NB4 (cell line): ENCODE data around the gene PGM1.

Source experiments
- DNase-seq: peaks from one replicate; pipeline ENCODE4 v3.0.0; 2010; ENCODE audit warnings: low read depth
- H3K4me3 ChIP-seq: one replicate; pipeline ENCODE4 v1.5.1; 2011; ENCODE audit warnings: mild to moderate bottlenecking, low read depth, low read length, moderate library complexity
- CTCF ChIP-seq: IDR thresholded peaks from one replicate; pipeline ENCODE4 v1.5.1; 2012; ENCODE audit warnings: low read depth, low read length
- MAX ChIP-seq: IDR thresholded peaks from 2 replicates; pipeline ENCODE4 v1.6.1; 2011; ENCODE audit warnings: low read depth, low read length
- MYC ChIP-seq: IDR thresholded peaks from 2 replicates; pipeline ENCODE4 v1.6.1; 2011; ENCODE audit warnings: low read depth, low read length
- POLR2A ChIP-seq: IDR thresholded peaks from 2 replicates; pipeline ENCODE4 v1.6.1; 2011; ENCODE audit warnings: mild to moderate bottlenecking; ENCODE audit not compliant: insufficient read length; ENCODE audit errors: extremely low read depth

Gene PGM1

GRCh38 chr1:63664742-63665141 lies 71.5 kb downstream of the PGM1 start:
- DNase-seq: no peak
- no peak for TF ChIP-seq MAX
- no peak for TF ChIP-seq MYC
- TF ChIP-seq CTCF: no peak
- no peak for TF ChIP-seq POLR2A
- no peak overlapping the region for H3K4me3 ChIP-seq

GRCh38 chr1:63665410-63665809 lies 72.2 kb downstream of the PGM1 start:
- H3K4me3 ChIP-seq: no peak overlapping the region
- DNase-seq: no peak
- TF ChIP-seq MYC: no peak
- TF ChIP-seq POLR2A: no peak
- TF ChIP-seq MAX: no peak
- TF ChIP-seq CTCF: no peak

GRCh38 chr1:63665824-63666223 lies 72.6 kb downstream of the PGM1 start:
- DNase-seq: no peak
- no peak overlapping the region for H3K4me3 ChIP-seq
- TF ChIP-seq MYC: no peak
- no peak for TF ChIP-seq CTCF
- no peak for TF ChIP-seq POLR2A
- no peak for TF ChIP-seq MAX

GRCh38 chr1:63668298-63668697 lies 75.1 kb downstream of the PGM1 start:
- TF ChIP-seq MYC: no peak
- no peak for TF ChIP-seq POLR2A
- no peak for TF ChIP-seq CTCF
- no peak for TF ChIP-seq MAX
- no peak for DNase-seq
- H3K4me3 ChIP-seq: no peak overlapping the region

- DNase-seq: no peak
- H3K4me3 ChIP-seq: no peak overlapping the region
- no peak for TF ChIP-seq POLR2A
- no peak for TF ChIP-seq MYC
- TF ChIP-seq MAX: no peak
- no peak for TF ChIP-seq CTCF
Measured at GRCh38 chr1:63669151-63669961, 76.1 kb downstream of the PGM1 start.
